ENCODE data around the gene SF3A1.

DNA sequence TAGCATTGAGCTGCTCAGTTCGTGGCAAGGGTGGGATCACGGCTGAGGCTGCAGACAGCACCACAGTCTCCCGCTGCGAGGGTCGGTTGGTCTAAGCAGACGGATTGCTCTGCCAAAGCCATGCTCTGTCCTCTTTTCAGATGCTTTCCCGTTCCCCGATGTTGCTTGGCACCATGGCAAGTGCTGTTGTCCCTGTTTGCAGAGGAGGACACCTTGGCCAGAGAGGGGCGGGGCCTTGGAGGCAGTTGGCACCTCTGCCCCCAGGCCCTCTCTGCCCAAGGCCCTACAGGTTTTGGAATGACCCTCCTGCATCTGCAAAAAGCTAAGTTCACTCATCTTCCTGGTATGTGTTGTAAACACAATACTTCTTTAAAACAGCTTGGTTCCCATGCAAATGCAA is 11.7 kb upstream of the SF3A1 start:
- no peak for TF ChIP-seq POLR2A (IDR thresholded peaks at IDR 0.05)
- TF ChIP-seq, protein P1, sequence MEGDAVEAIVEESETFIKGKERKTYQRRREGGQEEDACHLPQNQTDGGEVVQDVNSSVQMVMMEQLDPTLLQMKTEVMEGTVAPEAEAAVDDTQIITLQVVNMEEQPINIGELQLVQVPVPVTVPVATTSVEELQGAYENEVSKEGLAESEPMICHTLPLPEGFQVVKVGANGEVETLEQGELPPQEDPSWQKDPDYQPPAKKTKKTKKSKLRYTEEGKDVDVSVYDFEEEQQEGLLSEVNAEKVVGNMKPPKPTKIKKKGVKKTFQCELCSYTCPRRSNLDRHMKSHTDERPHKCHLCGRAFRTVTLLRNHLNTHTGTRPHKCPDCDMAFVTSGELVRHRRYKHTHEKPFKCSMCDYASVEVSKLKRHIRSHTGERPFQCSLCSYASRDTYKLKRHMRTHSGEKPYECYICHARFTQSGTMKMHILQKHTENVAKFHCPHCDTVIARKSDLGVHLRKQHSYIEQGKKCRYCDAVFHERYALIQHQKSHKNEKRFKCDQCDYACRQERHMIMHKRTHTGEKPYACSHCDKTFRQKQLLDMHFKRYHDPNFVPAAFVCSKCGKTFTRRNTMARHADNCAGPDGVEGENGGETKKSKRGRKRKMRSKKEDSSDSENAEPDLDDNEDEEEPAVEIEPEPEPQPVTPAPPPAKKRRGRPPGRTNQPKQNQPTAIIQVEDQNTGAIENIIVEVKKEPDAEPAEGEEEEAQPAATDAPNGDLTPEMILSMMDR (IDR thresholded peaks at IDR 0.05): no peak

Measured in esophagus squamous epithelium (tissue), 4 donors.